Measurements from ENCODE around the gene KAT14. TPM values are rescaled to one million over a fixed set of nuclear protein-coding genes. Genes with fewer than 3 reads are reported as not detected.
A peak's percentile ranks its signal among the peaks of the same experiment; 100 is the strongest.
"Not testable (repeated sequence)": the region's sequence is repeated elsewhere in the genome, so short reads cannot be mapped to it uniquely, and the experiment has no call there.

KAT14 gene, protein sequence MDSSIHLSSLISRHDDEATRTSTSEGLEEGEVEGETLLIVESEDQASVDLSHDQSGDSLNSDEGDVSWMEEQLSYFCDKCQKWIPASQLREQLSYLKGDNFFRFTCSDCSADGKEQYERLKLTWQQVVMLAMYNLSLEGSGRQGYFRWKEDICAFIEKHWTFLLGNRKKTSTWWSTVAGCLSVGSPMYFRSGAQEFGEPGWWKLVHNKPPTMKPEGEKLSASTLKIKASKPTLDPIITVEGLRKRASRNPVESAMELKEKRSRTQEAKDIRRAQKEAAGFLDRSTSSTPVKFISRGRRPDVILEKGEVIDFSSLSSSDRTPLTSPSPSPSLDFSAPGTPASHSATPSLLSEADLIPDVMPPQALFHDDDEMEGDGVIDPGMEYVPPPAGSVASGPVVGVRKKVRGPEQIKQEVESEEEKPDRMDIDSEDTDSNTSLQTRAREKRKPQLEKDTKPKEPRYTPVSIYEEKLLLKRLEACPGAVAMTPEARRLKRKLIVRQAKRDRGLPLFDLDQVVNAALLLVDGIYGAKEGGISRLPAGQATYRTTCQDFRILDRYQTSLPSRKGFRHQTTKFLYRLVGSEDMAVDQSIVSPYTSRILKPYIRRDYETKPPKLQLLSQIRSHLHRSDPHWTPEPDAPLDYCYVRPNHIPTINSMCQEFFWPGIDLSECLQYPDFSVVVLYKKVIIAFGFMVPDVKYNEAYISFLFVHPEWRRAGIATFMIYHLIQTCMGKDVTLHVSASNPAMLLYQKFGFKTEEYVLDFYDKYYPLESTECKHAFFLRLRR
- 10 to 100 TPM; 13.4 to 15.1 TPM for total RNA-seq

DNA sequence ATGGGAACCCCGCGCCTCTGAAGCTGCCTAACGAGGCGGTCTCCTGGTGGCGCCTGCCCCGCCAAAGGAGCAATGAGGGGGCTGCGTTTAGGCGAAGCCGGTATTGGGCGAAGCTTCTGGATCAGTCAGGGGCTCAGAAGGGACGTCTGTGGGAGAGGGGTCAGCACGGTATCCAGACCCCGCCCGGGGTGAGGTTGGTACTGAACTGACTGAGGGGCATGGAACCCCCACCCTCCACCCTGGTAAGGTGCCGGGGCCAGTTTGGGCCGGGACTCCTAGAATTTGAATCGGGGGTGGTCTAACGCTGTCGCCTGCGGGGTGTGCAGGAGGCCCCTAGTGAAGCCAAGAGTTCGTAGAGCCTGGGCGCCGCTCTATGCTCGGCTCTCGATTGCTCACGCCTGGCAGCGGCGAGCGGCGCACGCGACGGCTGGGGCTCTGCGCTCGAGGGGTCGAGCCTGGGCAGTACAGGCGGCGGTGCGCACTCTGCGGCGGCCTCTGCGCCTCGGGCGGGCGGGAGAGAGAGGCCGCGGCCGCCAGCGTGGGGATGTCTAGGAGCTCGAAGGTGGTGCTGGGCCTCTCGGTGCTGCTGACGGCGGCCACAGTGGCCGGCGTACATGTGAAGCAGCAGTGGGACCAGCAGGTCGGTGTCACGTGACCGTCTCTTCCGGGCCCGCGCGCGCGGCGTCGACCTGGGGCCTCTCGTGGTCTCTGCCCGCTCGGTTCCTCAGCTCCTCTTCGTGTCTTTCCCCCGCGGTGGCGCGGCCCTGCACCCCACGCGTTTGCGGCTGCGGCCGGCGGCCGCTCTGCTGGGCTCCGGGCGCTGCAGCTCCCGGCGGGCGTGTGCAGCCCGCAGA, at the start of gene KAT14, which contains the start of gene PET117:
Gene KAT14 (plus strand): TSS at position 452 of the 854 bp plus-strand sequence. CDS start 4,798 bp downstream, outside the sequence.
Gene PET117 (plus strand): TSS at position 452 of the 854 bp plus-strand sequence. CDS start 93 bp downstream, at position 545.
- peaks cover 3% of the 10 kb centered on the region for H3K27me3 Mint-ChIP-seq
- H3K9me3 Mint-ChIP-seq, result no peaks in the 10 kb centered on the region
- CTCF ChIA-PET, result interaction anchor here (0.6 to 1.7 kb wide), 4 partner anchors 11 to 455 kb away, joined by 3 to 5 read pairs (median 3); no protein-coding TSS in a partner anchor
- H3K36me3 Mint-ChIP-seq (ENCODE audit: low read depth), result peaks cover 7% of the 10 kb centered on the region
- POLR2A ChIA-PET, result interaction anchor here (0.6 to 2.1 kb wide), 22 partner anchors 8 to 632 kb away, joined by 3 to 24 read pairs (median 4); partner anchors contain the start of genes BFSP1, MGME1, POLR3F and RBBP9
- peaks cover 39% of the 10 kb centered on the region for H3K4me1 Mint-ChIP-seq
- peak within 1 kb of the TSS; percentile 85 for H3K4me3 Mint-ChIP-seq
- H3K27ac Mint-ChIP-seq, result peak within 1 kb of the TSS; percentile 84
- DNase-seq, result peak; percentile 91

DNA sequence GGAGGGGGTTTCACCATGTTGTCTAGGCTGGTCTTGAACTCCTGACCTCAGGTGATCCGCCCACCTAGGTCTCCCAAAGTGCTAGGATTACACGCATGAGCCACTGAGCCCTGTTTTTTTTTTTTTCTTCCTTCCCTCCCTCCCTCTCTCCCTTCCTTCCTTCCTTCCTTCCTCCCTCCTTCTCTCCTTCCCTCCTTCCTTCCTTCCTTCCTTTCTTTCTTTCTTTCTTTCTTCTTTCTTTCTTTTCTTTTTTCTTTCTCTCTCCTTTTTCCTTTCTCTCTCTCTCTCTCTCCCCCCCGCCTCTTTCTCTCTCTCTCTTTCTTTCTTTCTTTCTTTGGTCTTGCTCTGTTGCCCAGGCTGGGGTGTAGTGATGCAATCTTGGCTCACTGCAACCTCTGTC, 49.4 kb upstream of the KAT14 start:
- H3K27ac Mint-ChIP-seq; H3K9me3 Mint-ChIP-seq; CTCF ChIA-PET; H3K4me1 Mint-ChIP-seq; DNase-seq; H3K4me3 Mint-ChIP-seq; H3K27me3 Mint-ChIP-seq; H3K36me3 Mint-ChIP-seq (ENCODE audit: low read depth); POLR2A ChIA-PET: not testable (repeated sequence)

DNA sequence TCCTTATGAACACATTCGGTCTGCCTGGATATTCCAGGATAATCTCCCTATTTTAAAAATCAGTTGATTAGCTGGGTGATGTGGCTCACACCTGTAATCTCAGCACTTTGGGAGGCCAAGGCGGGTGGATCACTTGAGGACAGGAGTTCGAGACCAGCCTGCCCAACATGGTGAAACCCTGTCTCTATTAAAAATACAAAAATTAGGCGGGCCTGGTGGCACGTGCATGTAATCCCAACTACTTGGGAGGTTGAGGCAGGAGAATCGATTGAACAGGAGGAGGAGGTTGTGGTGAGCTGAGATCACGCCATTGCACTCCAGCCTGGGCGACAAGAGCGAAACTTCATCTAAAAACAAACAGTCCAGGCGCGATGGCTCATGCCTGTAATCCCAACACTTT, 48.8 kb upstream of the KAT14 start:
- H3K27ac Mint-ChIP-seq; H3K27me3 Mint-ChIP-seq; H3K4me3 Mint-ChIP-seq; POLR2A ChIA-PET; H3K36me3 Mint-ChIP-seq (ENCODE audit: low read depth); DNase-seq; H3K4me1 Mint-ChIP-seq; H3K9me3 Mint-ChIP-seq; CTCF ChIA-PET: not testable (repeated sequence)

DNA sequence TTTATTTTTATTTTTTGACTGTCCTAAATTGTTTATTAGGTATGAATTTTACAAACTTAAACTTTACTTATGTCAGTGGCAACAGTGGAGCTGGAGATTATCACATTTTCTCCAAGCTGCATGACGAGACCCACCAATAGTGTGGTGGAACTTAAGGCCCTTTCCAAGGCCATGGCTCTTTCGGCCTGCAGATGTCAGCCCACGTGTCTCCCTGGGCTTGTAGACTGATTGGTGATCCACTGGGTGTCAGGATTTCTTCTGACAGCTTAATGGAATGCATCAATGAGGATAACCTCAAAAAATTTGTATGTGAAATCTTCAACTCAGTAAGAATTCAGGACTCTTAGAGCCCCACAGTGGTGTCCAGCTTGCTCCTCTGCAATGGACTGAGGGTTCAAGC, 47.6 kb upstream of the KAT14 start:
- Mint-ChIP-seq H3K4me3 (no peak overlapping the region), H3K27me3 (peaks cover 2% of the 10 kb centered on the region), H3K36me3 (ENCODE audit: low read depth) (no peaks in the 10 kb centered on the region), H3K27ac (no peak overlapping the region), H3K4me1 (no peaks in the 10 kb centered on the region), H3K9me3 (no peaks in the 10 kb centered on the region)
- DNase-seq, result no peak
- ChIA-PET CTCF (no interaction called here), POLR2A (no interaction called here)

DNA sequence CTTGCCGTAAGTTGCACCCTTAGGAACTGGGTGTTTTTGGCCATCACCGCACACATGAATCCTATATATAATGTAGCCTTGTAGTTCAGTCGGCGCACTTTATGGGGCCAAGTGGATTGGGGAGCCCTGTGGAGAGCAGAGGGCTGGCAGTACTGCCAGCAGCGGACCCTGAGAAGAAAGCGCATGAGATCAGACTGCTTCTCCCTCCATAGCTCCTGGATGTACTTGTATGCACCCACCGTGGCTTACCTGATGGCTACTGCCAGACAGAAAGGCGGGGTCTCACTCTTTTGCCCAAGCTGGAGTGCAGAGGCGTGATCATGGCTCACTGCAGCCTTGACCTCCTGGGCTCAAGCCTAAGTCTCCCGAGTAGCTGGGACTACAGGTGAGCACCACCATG, 47.2 kb upstream of the KAT14 start:
- Mint-ChIP-seq H3K36me3 (ENCODE audit: low read depth) (no peaks in the 10 kb centered on the region), H3K4me1 (no peaks in the 10 kb centered on the region), H3K27me3 (peaks cover 2% of the 10 kb centered on the region), H3K27ac (no peak overlapping the region), H3K9me3 (no peaks in the 10 kb centered on the region), H3K4me3 (no peak overlapping the region)
- POLR2A ChIA-PET, result no interaction called here
- CTCF ChIA-PET, result no interaction called here
- no peak for DNase-seq

DNA sequence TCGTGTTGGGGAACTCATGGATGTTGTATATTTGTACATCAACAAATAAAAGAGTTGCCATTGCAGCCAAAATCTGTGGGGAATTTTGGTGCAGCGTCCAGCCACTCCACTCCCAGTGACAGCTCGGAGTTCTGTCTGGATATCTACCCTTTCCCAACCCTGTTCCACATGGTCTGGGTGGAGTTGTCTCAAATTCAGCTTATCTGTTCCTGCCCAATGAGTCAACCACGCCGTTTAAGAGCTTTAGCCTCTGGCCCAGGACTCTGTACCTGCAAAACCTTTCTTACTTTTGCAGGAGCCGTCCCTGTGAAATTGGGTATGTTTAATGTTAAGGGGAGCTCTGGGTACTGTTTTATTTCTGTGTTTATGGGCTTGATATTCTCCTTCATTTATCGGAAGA, 46.0 kb upstream of the KAT14 start:
- H3K27ac Mint-ChIP-seq, result no peak overlapping the region
- POLR2A ChIA-PET, result no interaction called here
- H3K27me3 Mint-ChIP-seq, result peaks cover 4% of the 10 kb centered on the region
- H3K4me1 Mint-ChIP-seq, result no peaks in the 10 kb centered on the region
- CTCF ChIA-PET, result no interaction called here
- no peak for DNase-seq
- H3K36me3 Mint-ChIP-seq (ENCODE audit: low read depth), result no peaks in the 10 kb centered on the region
- no peaks in the 10 kb centered on the region for H3K9me3 Mint-ChIP-seq
- no peak overlapping the region for H3K4me3 Mint-ChIP-seq

DNA sequence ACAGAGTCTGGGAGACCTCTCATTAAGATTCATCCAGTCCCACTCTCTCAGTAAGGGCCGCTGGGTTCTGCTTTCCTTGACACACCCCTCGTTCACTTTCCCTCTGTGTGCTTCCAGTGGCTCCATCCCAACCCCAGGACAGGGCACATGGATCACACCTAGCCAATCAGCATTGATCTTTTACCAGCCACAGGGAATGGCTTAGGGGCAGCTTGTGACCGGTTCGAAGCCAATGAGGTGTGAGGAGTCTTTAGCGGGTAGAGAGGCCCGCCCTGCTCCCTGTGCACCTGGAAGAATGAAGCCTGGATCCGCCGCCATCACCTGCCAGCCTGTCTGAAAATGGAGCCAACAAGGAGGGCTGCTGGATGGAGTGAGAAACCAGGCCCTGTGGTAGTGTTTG, 44.8 kb upstream of the KAT14 start:
- no peaks in the 10 kb centered on the region for H3K36me3 Mint-ChIP-seq (ENCODE audit: low read depth)
- H3K27ac Mint-ChIP-seq, result no peak overlapping the region
- H3K9me3 Mint-ChIP-seq, result no peaks in the 10 kb centered on the region
- no peak overlapping the region for H3K4me3 Mint-ChIP-seq
- no peak for DNase-seq
- no peaks in the 10 kb centered on the region for H3K4me1 Mint-ChIP-seq
- POLR2A ChIA-PET, result no interaction called here
- CTCF ChIA-PET, result no interaction called here
- H3K27me3 Mint-ChIP-seq, result peaks cover 4% of the 10 kb centered on the region

DNA sequence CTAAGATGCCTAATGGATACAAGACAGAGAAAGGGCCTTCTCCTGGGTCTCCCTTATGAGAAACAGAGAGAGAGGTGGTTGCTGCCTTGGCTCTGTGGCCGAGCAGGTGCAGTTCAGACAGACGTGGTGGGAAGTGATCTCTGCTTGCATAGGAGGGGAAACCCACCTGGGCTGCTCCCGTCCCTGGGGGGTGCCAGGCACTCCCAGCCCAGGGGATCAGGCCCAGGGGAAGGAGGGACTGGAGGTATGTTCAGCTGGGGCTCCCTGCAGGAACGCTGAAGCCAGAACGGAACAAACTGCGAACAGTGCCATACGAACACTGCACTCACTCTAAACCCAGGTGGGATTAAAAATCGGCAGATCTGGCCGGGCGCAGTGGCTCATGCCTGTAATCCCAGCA, 44.3 kb upstream of the KAT14 start:
- Mint-ChIP-seq H3K27me3 (peaks cover 4% of the 10 kb centered on the region), H3K4me1 (no peaks in the 10 kb centered on the region), H3K27ac (no peak overlapping the region), H3K36me3 (ENCODE audit: low read depth) (no peaks in the 10 kb centered on the region), H3K4me3 (no peak overlapping the region), H3K9me3 (no peaks in the 10 kb centered on the region)
- DNase-seq, result no peak
- ChIA-PET POLR2A (no interaction called here), CTCF (no interaction called here)

DNA sequence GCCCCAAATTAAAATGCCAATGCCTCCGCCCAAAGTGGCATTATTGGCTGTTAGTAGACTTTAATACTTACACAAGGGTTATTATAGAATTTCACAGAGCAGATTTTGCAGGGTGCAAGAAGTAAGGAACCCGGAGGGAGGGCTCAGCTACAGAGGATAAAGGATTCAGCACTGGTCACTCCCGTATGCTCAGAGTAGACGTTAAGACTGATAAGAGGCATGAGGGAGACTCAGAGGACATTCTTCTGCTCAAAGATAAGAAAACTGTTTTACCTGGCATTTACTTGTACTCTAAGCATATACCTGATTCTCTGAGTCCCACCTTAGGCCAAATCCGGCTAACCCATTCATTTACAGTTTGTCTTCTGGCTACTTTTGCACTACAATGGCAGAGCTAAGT, 43.5 kb upstream of the KAT14 start:
- CTCF ChIA-PET, result no interaction called here
- no peaks in the 10 kb centered on the region for H3K36me3 Mint-ChIP-seq (ENCODE audit: low read depth)
- H3K4me3 Mint-ChIP-seq, result no peak overlapping the region
- no peaks in the 10 kb centered on the region for H3K4me1 Mint-ChIP-seq
- no peak for DNase-seq
- POLR2A ChIA-PET, result no interaction called here
- H3K9me3 Mint-ChIP-seq, result no peaks in the 10 kb centered on the region
- peaks cover 4% of the 10 kb centered on the region for H3K27me3 Mint-ChIP-seq
- H3K27ac Mint-ChIP-seq, result no peak overlapping the region

DNA sequence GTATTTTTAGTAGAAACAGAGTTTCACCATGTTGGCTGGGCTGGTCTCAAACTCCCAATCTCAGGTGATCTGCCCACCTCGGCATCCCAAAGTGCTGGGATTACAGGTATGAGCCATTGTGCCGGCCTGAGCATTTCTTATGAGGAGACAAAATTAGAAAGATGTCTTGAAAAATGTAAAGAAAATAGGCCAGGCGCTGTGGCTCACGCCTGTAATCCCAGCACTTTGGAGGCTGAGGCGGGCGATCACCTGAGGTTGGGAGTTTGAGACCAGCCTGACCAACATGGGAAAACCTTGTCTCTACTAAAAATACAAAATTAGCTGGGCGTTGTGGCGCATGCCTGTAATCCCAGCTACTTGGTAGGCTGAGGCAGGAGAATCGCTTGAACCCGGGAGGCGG, 37.1 kb upstream of the KAT14 start:
- H3K27ac Mint-ChIP-seq; H3K4me3 Mint-ChIP-seq; H3K36me3 Mint-ChIP-seq (ENCODE audit: low read depth); H3K4me1 Mint-ChIP-seq; H3K9me3 Mint-ChIP-seq; DNase-seq; POLR2A ChIA-PET; CTCF ChIA-PET: not testable (repeated sequence)
- peaks cover 11% of the 10 kb centered on the region for H3K27me3 Mint-ChIP-seq

DNA sequence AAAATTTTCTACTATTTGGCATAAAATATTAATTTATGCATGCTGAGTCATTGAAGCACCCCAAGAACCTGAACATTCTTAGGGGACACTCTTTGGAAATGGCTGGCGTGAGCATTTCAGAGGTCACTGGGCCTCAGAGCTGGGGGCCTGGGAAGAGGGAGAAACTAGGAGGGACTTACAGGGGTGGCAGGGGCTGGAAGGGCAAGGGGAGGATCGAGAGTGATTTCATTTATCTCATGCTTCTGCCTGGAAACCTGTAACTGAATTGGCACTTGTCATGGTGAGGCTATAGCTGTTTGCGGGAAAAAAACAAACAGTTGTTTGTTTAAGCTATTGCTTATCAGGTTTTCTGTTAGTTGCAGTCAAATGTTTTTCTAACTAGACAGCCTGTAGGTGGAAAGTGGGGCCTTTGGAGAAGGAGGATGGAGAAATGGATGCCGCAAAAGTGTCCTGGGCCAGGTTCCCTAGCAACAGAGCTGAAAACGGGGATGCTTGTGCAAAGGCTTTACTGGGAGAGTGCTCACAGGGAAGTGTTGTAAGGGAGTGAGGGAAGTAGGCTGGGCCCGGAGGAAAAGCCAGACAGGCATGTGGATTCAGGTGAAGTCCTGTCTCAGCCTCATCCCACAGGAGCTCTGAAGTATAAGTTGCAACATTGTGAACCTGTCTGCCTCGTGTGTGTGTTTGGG, 36.4 kb upstream of the KAT14 start:
- H3K27me3 Mint-ChIP-seq, result peaks cover 14% of the 10 kb centered on the region
- no peak for DNase-seq
- no peaks in the 10 kb centered on the region for H3K36me3 Mint-ChIP-seq (ENCODE audit: low read depth)
- no peaks in the 10 kb centered on the region for H3K9me3 Mint-ChIP-seq
- POLR2A ChIA-PET, result no interaction called here
- CTCF ChIA-PET, result no interaction called here
- H3K4me3 Mint-ChIP-seq, result no peak overlapping the region
- H3K4me1 Mint-ChIP-seq, result no peaks in the 10 kb centered on the region
- no peak overlapping the region for H3K27ac Mint-ChIP-seq

DNA sequence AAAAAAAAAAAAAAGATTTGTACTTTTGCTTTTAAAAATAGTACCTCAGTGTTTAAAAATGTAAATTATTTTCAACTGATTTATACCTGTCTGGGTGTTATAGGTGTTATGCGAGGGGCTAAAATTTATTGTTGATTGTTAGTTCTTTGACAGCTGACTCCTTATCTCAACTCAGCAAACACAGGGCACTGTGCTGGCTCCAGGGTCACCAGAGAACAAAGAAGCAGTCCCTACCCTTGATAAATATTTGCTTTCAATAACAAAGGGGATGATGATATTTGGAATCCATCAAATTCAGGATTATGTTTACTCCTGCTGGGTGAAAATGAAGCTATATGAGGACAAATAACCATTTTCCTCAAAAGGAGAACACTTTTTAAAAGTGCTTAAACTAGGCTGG, 34.2 kb upstream of the KAT14 start:
- no peaks in the 10 kb centered on the region for H3K9me3 Mint-ChIP-seq
- H3K27me3 Mint-ChIP-seq, result peaks cover 14% of the 10 kb centered on the region
- no peak overlapping the region for H3K27ac Mint-ChIP-seq
- H3K4me1 Mint-ChIP-seq, result no peaks in the 10 kb centered on the region
- no peaks in the 10 kb centered on the region for H3K36me3 Mint-ChIP-seq (ENCODE audit: low read depth)
- ChIA-PET CTCF (no interaction called here), POLR2A (no interaction called here)
- DNase-seq, result no peak
- H3K4me3 Mint-ChIP-seq, result no peak overlapping the region

DNA sequence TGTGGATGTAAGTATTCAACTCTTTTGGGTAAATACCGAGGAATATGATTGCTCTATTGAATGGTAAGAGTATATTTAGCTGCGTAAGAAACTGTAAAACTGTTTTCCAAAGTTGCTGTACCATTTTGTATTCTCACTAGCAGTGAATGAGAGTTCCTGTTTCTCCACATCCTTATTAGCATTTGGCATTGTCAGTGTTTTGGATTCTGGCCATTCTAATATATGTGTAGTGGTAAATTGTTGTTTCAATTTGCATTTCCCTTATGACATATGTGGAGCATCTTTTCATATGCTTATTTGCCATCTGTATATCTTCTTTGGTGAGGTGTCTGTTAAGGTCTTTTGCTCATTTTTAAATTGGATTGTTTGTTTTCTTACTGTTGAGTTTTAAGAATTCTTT, 29.3 kb upstream of the KAT14 start:
- DNase-seq, result no peak
- ChIA-PET CTCF (no interaction called here), POLR2A (no interaction called here)
- Mint-ChIP-seq H3K4me3 (no peak overlapping the region), H3K36me3 (ENCODE audit: low read depth) (no peaks in the 10 kb centered on the region), H3K9me3 (no peaks in the 10 kb centered on the region), H3K4me1 (no peaks in the 10 kb centered on the region), H3K27ac (no peak overlapping the region), H3K27me3 (peaks cover 7% of the 10 kb centered on the region)

Data from activated CD4-positive, alpha-beta memory T cell treated with anti-CD3 and anti-CD28 coated beads, Interleukin-2, amount 10 ng/mL, durations not matched to agents 7 days and 5 days (primary cell).